K562 (cell line): ENCODE data around the gene EIF4G1. TPM values are rescaled to one million over a fixed set of nuclear protein-coding genes. Genes with fewer than 3 reads are reported as not detected.

ENCODE experiments used
- ATF1 ChIP-seq, 2 experiments: fragments of 450-650 bp in 1 of 2; IDR thresholded peaks; 2 replicates each; pipeline ENCODE4 v1.6.1; 2016; ENCODE audit warnings: missing compliant biosample characterization in 1 of 2, missing genetic modification characterization in 1 of 2
- CXXC5 ChIP-seq: fragments of 250-450 bp; sonication (Bioruptor Pico); IDR thresholded peaks from 2 replicates; pipeline ENCODE4 v1.8.0; 2022; ENCODE audit warnings: inconsistent platforms, mild to moderate bottlenecking, moderate library complexity
- FOXA1 ChIP-seq: fragments of 450-650 bp; IDR thresholded peaks from 2 replicates; pipeline ENCODE4 v1.6.1; 2016; ENCODE audit warnings: mild to moderate bottlenecking, borderline replicate concordance
- HDAC1 ChIP-seq, 2 experiments: fragments of 450-650 bp; IDR thresholded peaks; 2 replicates each; pipeline ENCODE4 v1.6.1; 2016 to 2017; ENCODE audit warnings: inconsistent platforms in 1 of 2, mild to moderate bottlenecking in 1 of 2, moderate library complexity in 1 of 2
- MNT ChIP-seq, 2 experiments: fragments of 450-650 bp; conservative IDR thresholded peaks; 2 replicates each; pipeline ENCODE4 v1.6.1; 2017; ENCODE audit warnings: mild to moderate bottlenecking in 2 of 2, moderate library complexity in 2 of 2
- NFIC ChIP-seq: fragments of 450-650 bp; IDR thresholded peaks from 2 replicates; pipeline ENCODE4 v1.6.1; 2017; ENCODE audit warnings: mild to moderate bottlenecking, inconsistent platforms
- OTX1 ChIP-seq: fragments of 450-650 bp; formaldehyde crosslinking; IDR thresholded peaks from 2 replicates; pipeline ENCODE4 v1.4.0; 2022; ENCODE audit warnings: mild to moderate bottlenecking
- POLR2H ChIP-seq: IDR thresholded peaks from 2 replicates; pipeline ENCODE4 v1.6.1; 2016; ENCODE audit warnings: missing genetic modification characterization, low read depth, mild to moderate bottlenecking, control low read depth, missing compliant biosample characterization, moderate library complexity
- POLR3G ChIP-seq: IDR thresholded peaks from 2 replicates; pipeline ENCODE4 v1.6.1; 2011; ENCODE audit not compliant: insufficient read length, insufficient replicate concordance; ENCODE audit errors: extremely low read depth
- RB1 ChIP-seq: fragments of 450-650 bp; IDR thresholded peaks from 2 replicates; pipeline ENCODE4 v1.6.1; 2017; ENCODE audit warnings: low read depth, mild to moderate bottlenecking
- TOE1 ChIP-seq, 2 experiments: fragments of 450-650 bp in 1 of 2; sonication (generic) in 1 of 2; formaldehyde crosslinking in 1 of 2; IDR thresholded peaks; 2 replicates each; pipeline versions ENCODE4 v1.7.1 to v1.8.0; 2016 to 2022; ENCODE audit warnings: borderline replicate concordance in 2 of 2, mild to moderate bottlenecking in 2 of 2, antibody characterized with exemption in 1 of 2, inconsistent platforms in 1 of 2, low read depth in 1 of 2, missing genetic modification reagents in 1 of 2, moderate library complexity in 1 of 2
- USF2 ChIP-seq: sonication (generic); formaldehyde crosslinking; IDR thresholded peaks from 2 replicates; pipeline ENCODE4 v1.5.0; 2020; ENCODE audit warnings: missing genetic modification reagents
- ZNF764 ChIP-seq: fragments of 250-450 bp; sonication (Bioruptor Pico); IDR thresholded peaks from 2 replicates; pipeline ENCODE4 v1.4.0; 2020; ENCODE audit warnings: low read depth, mild to moderate bottlenecking, moderate library complexity
- polyA plus RNA-seq, 8 experiments: library from polyadenylated mRNA; depleted of rRNA in 4 of 8; stranded (reverse) in 5 of 8; unstranded in 3 of 8; fragments of >200 nt; fragmentation: Nextera tagmentation in 2 of 8; fragmentation: Illumina TruSeq in 1 of 8; extraction: Ambion mirVana in 2 of 8; extraction: Trizol in 1 of 8; gene quantifications; 2 replicates each; pipeline versions ENCODE4 v1.2.1 to v1.2.3, GENCODE V29; 2011 to 2014; ENCODE audit warnings: inconsistent platforms in 1 of 8, missing spikeins in 1 of 8
- total RNA-seq, 7 experiments: library from RNA; depleted of rRNA in 6 of 7; stranded (reverse); fragments of >200 nt in 6 of 7; fragmentation: Illumina TruSeq in 2 of 7; extraction: Trizol in 2 of 7; gene quantifications; 2 replicates each; pipeline versions ENCODE4 v1.2.1 to v1.2.3, GENCODE V29; 2011 to 2021; ENCODE audit warnings: low replicate concordance in 1 of 7
- TF ChIP-seq, protein P1 (sequence below): IDR thresholded peaks from 2 replicates; pipeline ENCODE4 v1.6.1; 2011; ENCODE audit warnings: borderline replicate concordance, low read depth, mild to moderate bottlenecking, moderate library complexity, low read length; ENCODE audit not compliant: insufficient read depth, poor library complexity, severe bottlenecking
- TF ChIP-seq, protein P2 (sequence below): sonication (generic); formaldehyde crosslinking; IDR thresholded peaks from 2 replicates; pipeline ENCODE4 v1.8.0; 2022; ENCODE audit warnings: missing genetic modification reagents, mild to moderate bottlenecking, borderline replicate concordance
- TF ChIP-seq, protein P3 (sequence below): fragments of 450-650 bp; formaldehyde crosslinking; IDR thresholded peaks from 2 replicates; pipeline ENCODE4 v1.4.0; 2022; ENCODE audit warnings: missing genetic modification characterization

The EIF4G1 gene
- total and polyA plus RNA-seq, 9 of the 15 experiments (the other 6 are each of a cell fraction or from before 2014, with no cell fraction given) = 4.6 to 505 (median 155) TPM

- TF ChIP-seq NFIC (peak; percentile 43; the same call in 1 of the 2 replicates), OTX1 (CRISPR knock-in tag) (no peak), USF2 (CRISPR knock-in tag) (peak; percentile 74), TOE1 (IDR thresholded peaks at IDR 0.05; ENCODE audit: borderline replicate concordance) (peak; percentile 56; the same call in 1 of the 2 replicates), TOE1 (CRISPR knock-in tag; IDR thresholded peaks at IDR 0.05; ENCODE audit: borderline replicate concordance, low read depth) (no peak), MNT (conservative IDR thresholded peaks at IDR 0.05) (peak in 1 of 2 experiments; percentile 52; a peak in 2 of 4 replicates), RB1 (peak; percentile 56; the same call in 1 of the 2 replicates), CXXC5 (CRISPR knock-in tag) (peak; percentile 19; the same call in 1 of the 2 replicates), POLR3G (no peak), FOXA1 (no peak), POLR2H (tag) (no peak), HDAC1 (IDR thresholded peaks at IDR 0.05) (0 out of 4 replicates have a peak, but pooled peaks of 1 of the 2 experiments have one; percentile 29), ATF1 (CRISPR knock-in tag; IDR thresholded peaks at IDR 0.05) (no peak), ATF1 (tag; IDR thresholded peaks at IDR 0.05) (peak; percentile 30; the same call in 1 of the 2 replicates), ZNF764 (no peak)
- TF ChIP-seq, protein P1, sequence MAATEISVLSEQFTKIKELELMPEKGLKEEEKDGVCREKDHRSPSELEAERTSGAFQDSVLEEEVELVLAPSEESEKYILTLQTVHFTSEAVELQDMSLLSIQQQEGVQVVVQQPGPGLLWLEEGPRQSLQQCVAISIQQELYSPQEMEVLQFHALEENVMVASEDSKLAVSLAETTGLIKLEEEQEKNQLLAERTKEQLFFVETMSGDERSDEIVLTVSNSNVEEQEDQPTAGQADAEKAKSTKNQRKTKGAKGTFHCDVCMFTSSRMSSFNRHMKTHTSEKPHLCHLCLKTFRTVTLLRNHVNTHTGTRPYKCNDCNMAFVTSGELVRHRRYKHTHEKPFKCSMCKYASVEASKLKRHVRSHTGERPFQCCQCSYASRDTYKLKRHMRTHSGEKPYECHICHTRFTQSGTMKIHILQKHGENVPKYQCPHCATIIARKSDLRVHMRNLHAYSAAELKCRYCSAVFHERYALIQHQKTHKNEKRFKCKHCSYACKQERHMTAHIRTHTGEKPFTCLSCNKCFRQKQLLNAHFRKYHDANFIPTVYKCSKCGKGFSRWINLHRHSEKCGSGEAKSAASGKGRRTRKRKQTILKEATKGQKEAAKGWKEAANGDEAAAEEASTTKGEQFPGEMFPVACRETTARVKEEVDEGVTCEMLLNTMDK = peak; percentile 96
- TF ChIP-seq, protein P2, sequence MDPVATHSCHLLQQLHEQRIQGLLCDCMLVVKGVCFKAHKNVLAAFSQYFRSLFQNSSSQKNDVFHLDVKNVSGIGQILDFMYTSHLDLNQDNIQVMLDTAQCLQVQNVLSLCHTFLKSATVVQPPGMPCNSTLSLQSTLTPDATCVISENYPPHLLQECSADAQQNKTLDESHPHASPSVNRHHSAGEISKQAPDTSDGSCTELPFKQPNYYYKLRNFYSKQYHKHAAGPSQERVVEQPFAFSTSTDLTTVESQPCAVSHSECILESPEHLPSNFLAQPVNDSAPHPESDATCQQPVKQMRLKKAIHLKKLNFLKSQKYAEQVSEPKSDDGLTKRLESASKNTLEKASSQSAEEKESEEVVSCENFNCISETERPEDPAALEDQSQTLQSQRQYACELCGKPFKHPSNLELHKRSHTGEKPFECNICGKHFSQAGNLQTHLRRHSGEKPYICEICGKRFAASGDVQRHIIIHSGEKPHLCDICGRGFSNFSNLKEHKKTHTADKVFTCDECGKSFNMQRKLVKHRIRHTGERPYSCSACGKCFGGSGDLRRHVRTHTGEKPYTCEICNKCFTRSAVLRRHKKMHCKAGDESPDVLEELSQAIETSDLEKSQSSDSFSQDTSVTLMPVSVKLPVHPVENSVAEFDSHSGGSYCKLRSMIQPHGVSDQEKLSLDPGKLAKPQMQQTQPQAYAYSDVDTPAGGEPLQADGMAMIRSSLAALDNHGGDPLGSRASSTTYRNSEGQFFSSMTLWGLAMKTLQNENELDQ (CRISPR knock-in tag) = no peak
- TF ChIP-seq, protein P3, sequence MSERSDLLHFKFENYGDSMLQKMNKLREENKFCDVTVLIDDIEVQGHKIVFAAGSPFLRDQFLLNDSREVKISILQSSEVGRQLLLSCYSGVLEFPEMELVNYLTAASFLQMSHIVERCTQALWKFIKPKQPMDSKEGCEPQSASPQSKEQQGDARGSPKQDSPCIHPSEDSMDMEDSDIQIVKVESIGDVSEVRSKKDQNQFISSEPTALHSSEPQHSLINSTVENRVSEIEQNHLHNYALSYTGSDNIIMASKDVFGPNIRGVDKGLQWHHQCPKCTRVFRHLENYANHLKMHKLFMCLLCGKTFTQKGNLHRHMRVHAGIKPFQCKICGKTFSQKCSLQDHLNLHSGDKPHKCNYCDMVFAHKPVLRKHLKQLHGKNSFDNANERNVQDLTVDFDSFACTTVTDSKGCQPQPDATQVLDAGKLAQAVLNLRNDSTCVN (CRISPR knock-in tag) = no peak
These were observed 31.1 kb downstream of the EIF4G1 start (continued) for GRCh38 chr3:184345317-184346144.
